ENCODE data around the gene CFL2.

- TF ChIP-seq, protein P1, sequence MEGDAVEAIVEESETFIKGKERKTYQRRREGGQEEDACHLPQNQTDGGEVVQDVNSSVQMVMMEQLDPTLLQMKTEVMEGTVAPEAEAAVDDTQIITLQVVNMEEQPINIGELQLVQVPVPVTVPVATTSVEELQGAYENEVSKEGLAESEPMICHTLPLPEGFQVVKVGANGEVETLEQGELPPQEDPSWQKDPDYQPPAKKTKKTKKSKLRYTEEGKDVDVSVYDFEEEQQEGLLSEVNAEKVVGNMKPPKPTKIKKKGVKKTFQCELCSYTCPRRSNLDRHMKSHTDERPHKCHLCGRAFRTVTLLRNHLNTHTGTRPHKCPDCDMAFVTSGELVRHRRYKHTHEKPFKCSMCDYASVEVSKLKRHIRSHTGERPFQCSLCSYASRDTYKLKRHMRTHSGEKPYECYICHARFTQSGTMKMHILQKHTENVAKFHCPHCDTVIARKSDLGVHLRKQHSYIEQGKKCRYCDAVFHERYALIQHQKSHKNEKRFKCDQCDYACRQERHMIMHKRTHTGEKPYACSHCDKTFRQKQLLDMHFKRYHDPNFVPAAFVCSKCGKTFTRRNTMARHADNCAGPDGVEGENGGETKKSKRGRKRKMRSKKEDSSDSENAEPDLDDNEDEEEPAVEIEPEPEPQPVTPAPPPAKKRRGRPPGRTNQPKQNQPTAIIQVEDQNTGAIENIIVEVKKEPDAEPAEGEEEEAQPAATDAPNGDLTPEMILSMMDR (IDR thresholded peaks at IDR 0.05) = no peak
- no peak for TF ChIP-seq POLR2A (IDR thresholded peaks at IDR 0.05)
These were observed 14.3 kb downstream of the CFL2 start for GRCh38 chr14:34699873-34700621.

All from body of pancreas (tissue), 4 donors.